K562 (cell line): ENCODE data around the gene IL4I1. TPM values are rescaled to one million over a fixed set of nuclear protein-coding genes. Genes with fewer than 3 reads are reported as not detected.
A peak's percentile ranks its signal among the peaks of the same experiment; 100 is the strongest.

Experiments used
- ATAC-seq: fragments of 200-7000 bp; cut with Tn5 transposase; 3 replicates; pipeline ENCODE4 v1.9.1; 2020; ENCODE audit warnings: moderate library complexity
- BruUV-seq: library from RNA; stranded (reverse); fragments of 400-500 nt; replicated peaks from 2 replicates; lab custom pipeline; 2021; lab: Mats Ljungman, UMichigan
- CTCF ChIA-PET: fragments of 300-600 bp; formaldehyde crosslinking; extraction: SDS; loops from one replicate; lab custom pipeline; 2021; ENCODE audit warnings: low intra/inter-chr PET ratio; lab: Yijun Ruan, JAX
- POLR2A ChIA-PET: fragments of 300-600, 350-650 bp; sonication (Branson Sonifier 250); formaldehyde crosslinking; extraction: SDS; loops from one replicate; lab custom pipeline; 2021; ENCODE audit warnings: antibody characterized with exemption, inconsistent platforms; lab: Yijun Ruan, JAX
- DNase-seq, 4 experiments: peaks; one replicate each; pipeline versions ENCODE4 v3.0.0 to v3.0.0-alpha.2; 2011 to 2018; ENCODE audit warnings: low spot score in 3 of 4, mixed read lengths in 3 of 4; ENCODE audit errors: extremely low read depth in 1 of 4
- FAIRE-seq: peaks from 2 replicates; lab custom pipeline; 2011; peaks lifted over from hg19 to GRCh38; lab: Jason Lieb, UNC
- H2AFZ ChIP-seq: 2 replicates; pipeline ENCODE4 v1.6.0; 2011; ENCODE audit warnings: low read depth, low read length, control low read depth, inconsistent platforms
- H3K27ac ChIP-seq: fragments of 200-600 bp; 3 replicates; pipeline ENCODE4 v1.8.0; 2011; ENCODE audit warnings: low read depth, mild to moderate bottlenecking, control low read depth, inconsistent platforms, low read length, moderate library complexity, mixed read lengths; ENCODE audit errors: extremely low read depth
- H3K27me3 ChIP-seq, 2 experiments: fragments of 300-600 bp in 1 of 2; 2 replicates in 1 of 2; 3 replicates in 1 of 2; pipeline versions ENCODE4 v1.6.0 to v1.8.0; 2011; ENCODE audit warnings: inconsistent platforms in 2 of 2, low read length in 2 of 2, mild to moderate bottlenecking in 1 of 2, mixed read lengths in 1 of 2, moderate library complexity in 1 of 2; ENCODE audit not compliant: control insufficient read depth in 2 of 2, insufficient read depth in 2 of 2
- H3K36me3 ChIP-seq: fragments of 300-600 bp; 3 replicates; pipeline ENCODE4 v1.8.0; 2011; ENCODE audit warnings: mild to moderate bottlenecking, low read length, inconsistent platforms; ENCODE audit not compliant: control insufficient read depth, insufficient read depth
- H3K4me1 ChIP-seq, 2 experiments: fragments of 200-600 bp in 1 of 2; replicated peaks in 1 of 2; 2 replicates in 1 of 2; 3 replicates in 1 of 2; pipeline versions ENCODE4 v1.5.1 to v1.8.0; 2011; ENCODE audit warnings: inconsistent platforms in 2 of 2, low read length in 2 of 2, mild to moderate bottlenecking in 1 of 2, mixed read lengths in 1 of 2, moderate library complexity in 1 of 2; ENCODE audit not compliant: control insufficient read depth in 2 of 2, insufficient read depth in 2 of 2
- H3K4me2 ChIP-seq: 2 replicates; pipeline ENCODE4 v1.6.1; 2011; ENCODE audit warnings: low read length, control low read depth, inconsistent platforms, mixed read lengths; ENCODE audit not compliant: insufficient read depth
- H3K4me3 ChIP-seq: fragments of 200-600 bp; sonication (generic), shearing (Covaris generic); 2 replicates; pipeline ENCODE4 v1.5.1; 2016; ENCODE audit warnings: control low read depth, inconsistent platforms
- H3K79me2 ChIP-seq: fragments of 200-600 bp; 3 replicates; pipeline ENCODE4 v1.8.0; 2011; ENCODE audit warnings: low read length, inconsistent platforms; ENCODE audit not compliant: control insufficient read depth, insufficient read depth
- H3K9ac ChIP-seq, 2 experiments: 2 replicates each; pipeline versions ENCODE4 v1.6.0 to v1.6.1; 2011; ENCODE audit warnings: low read depth in 2 of 2, low read length in 2 of 2, control low read depth in 1 of 2, inconsistent platforms in 1 of 2, mild to moderate bottlenecking in 1 of 2, mixed read lengths in 1 of 2; ENCODE audit not compliant: insufficient read depth in 1 of 2
- H3K9me1 ChIP-seq: one replicate; pipeline ENCODE4 v1.6.0; 2011; ENCODE audit warnings: inconsistent platforms, mild to moderate bottlenecking, low read length, moderate library complexity; ENCODE audit not compliant: control insufficient read depth, insufficient read depth
- H3K9me3 ChIP-seq: replicated peaks from 2 replicates; pipeline ENCODE4 v1.5.1; 2011; ENCODE audit warnings: low read depth, low read length, inconsistent platforms; ENCODE audit not compliant: control insufficient read depth, insufficient read depth
- H4K20me1 ChIP-seq: replicated peaks from 2 replicates; pipeline ENCODE4 v1.6.1; 2011; ENCODE audit warnings: low read length, inconsistent platforms, mixed read lengths; ENCODE audit not compliant: control insufficient read depth, insufficient read depth
- HEY1 ChIP-seq: fragments of 250-450 bp; sonication (Bioruptor Pico); IDR thresholded peaks from 2 replicates; pipeline ENCODE4 v1.5.0; 2020; ENCODE audit warnings: mild to moderate bottlenecking, moderate library complexity, borderline replicate concordance
- NR4A1 ChIP-seq, 2 experiments: fragments of 250-450 bp in 1 of 2; fragments of 450-650 bp in 1 of 2; sonication (Bioruptor Pico) in 1 of 2; IDR thresholded peaks; 2 replicates each; pipeline versions ENCODE4 v1.4.0 to v1.6.1; 2016 to 2020; ENCODE audit warnings: mild to moderate bottlenecking in 2 of 2, missing compliant biosample characterization in 1 of 2, missing genetic modification characterization in 1 of 2, moderate library complexity in 1 of 2
- SMARCE1 ChIP-seq: fragments of 450-650 bp; IDR thresholded peaks from 2 replicates; pipeline ENCODE4 v1.7.1; 2016; ENCODE audit warnings: mild to moderate bottlenecking
- TAF1 ChIP-seq: IDR thresholded peaks from 2 replicates; pipeline ENCODE4 v1.6.1; 2011; ENCODE audit warnings: mild to moderate bottlenecking, low read length, moderate library complexity; ENCODE audit not compliant: insufficient read depth, control insufficient read depth, severe bottlenecking; ENCODE audit errors: extremely low read depth
- ZNF217 ChIP-seq: sonication (generic); formaldehyde crosslinking; IDR thresholded peaks from 2 replicates; pipeline ENCODE4 v1.8.0; 2022; ENCODE audit warnings: mild to moderate bottlenecking, missing genetic modification reagents
- ZNF431 ChIP-seq: sonication (generic); formaldehyde crosslinking; IDR thresholded peaks from 2 replicates; pipeline ENCODE4 v1.8.0; 2022; ENCODE audit warnings: mild to moderate bottlenecking, missing genetic modification reagents
- ZNF583 ChIP-seq: fragments of 250-450 bp; sonication (Bioruptor Pico); IDR thresholded peaks from 2 replicates; pipeline ENCODE4 v1.4.0; 2020
- ZNF77 ChIP-seq: fragments of 250-450 bp; sonication (Bioruptor Pico); IDR thresholded peaks from 2 replicates; pipeline ENCODE4 v1.5.0; 2020
- WGBS: fragments of 100-300 bp; shearing (Covaris generic); methylation state at CpG from one replicate; pipeline ENCODE4 v1.1.6; 2016; ENCODE audit warnings: low coverage, mixed read lengths; ENCODE audit not compliant: insufficient coverage; ENCODE audit errors: missing lambda C conversion rate; 5-methylcytosine and 5-hydroxymethylcytosine counted together
- in situ Hi-C: fragments of 300-500 bp; cut with MboI; formaldehyde crosslinking; loops from 4 replicates; pipeline ENCODE4 v1.15.0; 2018; ENCODE audit warnings: inconsistent platforms, mixed read lengths
- intact Hi-C: fragments of 100-400 bp; cut with micrococcal nuclease; formaldehyde crosslinking; loops from 2 replicates; pipeline ENCODE4 v1.14.2; 2022
- polyA plus RNA-seq, 8 experiments: library from polyadenylated mRNA; depleted of rRNA in 4 of 8; stranded (reverse) in 5 of 8; unstranded in 3 of 8; fragments of >200 nt; fragmentation: Nextera tagmentation in 2 of 8; fragmentation: Illumina TruSeq in 1 of 8; extraction: Ambion mirVana in 2 of 8; extraction: Trizol in 1 of 8; gene quantifications; 2 replicates each; pipeline versions ENCODE4 v1.2.1 to v1.2.3, GENCODE V29; 2011 to 2014; ENCODE audit warnings: inconsistent platforms in 1 of 8, missing spikeins in 1 of 8
- total RNA-seq, 7 experiments: library from RNA; depleted of rRNA in 6 of 7; stranded (reverse); fragments of >200 nt in 6 of 7; fragmentation: Illumina TruSeq in 2 of 7; extraction: Trizol in 2 of 7; gene quantifications; 2 replicates each; pipeline versions ENCODE4 v1.2.1 to v1.2.3, GENCODE V29; 2011 to 2021; ENCODE audit warnings: low replicate concordance in 1 of 7
- TF ChIP-seq, protein P1 (sequence below): fragments of 250-450 bp; sonication (Bioruptor Pico); IDR thresholded peaks from 2 replicates; pipeline ENCODE4 v1.8.0; 2021; ENCODE audit warnings: moderate library complexity, mild to moderate bottlenecking, inconsistent platforms
- TF ChIP-seq, protein P2 (sequence below): fragments of 150-350 bp; conservative IDR thresholded peaks from 2 replicates; pipeline ENCODE4 v1.6.1; 2014; ENCODE audit warnings: low read length
- TF ChIP-seq, protein P3 (sequence below): IDR thresholded peaks from 3 replicates; pipeline ENCODE4 v1.6.1; 2011; ENCODE audit warnings: borderline replicate concordance, mild to moderate bottlenecking; ENCODE audit not compliant: insufficient read length, insufficient read depth
- TF ChIP-seq, protein P4 (sequence below): IDR thresholded peaks from 2 replicates; pipeline ENCODE4 v1.6.1; 2014; ENCODE audit warnings: antibody characterized with exemption

Gene IL4I1
- total and polyA plus RNA-seq, 9 of the 15 experiments (the other 6 are each of a cell fraction or from before 2014, with no cell fraction given): 0.06 to 0.95 (median 0.43) TPM; not detected in 2

DNA sequence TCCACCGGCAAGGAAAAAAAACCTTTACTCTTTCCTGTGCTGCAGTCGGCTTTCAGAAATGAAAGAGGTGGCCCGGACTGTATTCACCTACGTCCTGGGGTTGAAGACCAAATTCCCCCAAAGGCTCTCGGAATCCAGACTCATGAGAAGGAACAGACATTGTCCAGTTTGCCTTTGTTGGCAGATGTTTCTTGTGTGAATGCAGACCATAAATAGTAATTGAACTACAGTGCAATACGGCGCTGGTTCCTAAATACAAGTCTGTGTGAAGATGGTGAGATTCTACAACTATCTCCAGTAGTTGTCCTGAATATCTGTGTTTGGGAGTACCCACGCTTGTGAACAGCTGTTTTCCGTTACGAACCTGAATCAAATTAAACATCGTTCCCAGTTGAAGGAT is 57.0 kb downstream of the IL4I1 start:
- H3K4me2 ChIP-seq: no peak overlapping the region
- BruUV-seq: no TSS peak
- H3K9me3 ChIP-seq: no peaks in the 10 kb centered on the region
- H4K20me1 ChIP-seq: no peaks in the 10 kb centered on the region
- H3K79me2 ChIP-seq: no peaks in the 10 kb centered on the region
- POLR2A ChIA-PET: interaction anchor here (2.2 kb wide), 1 partner anchor 11 kb away, joined by 7 read pairs; no protein-coding TSS in a partner anchor
- no peak overlapping the region for H2AFZ ChIP-seq
- no peak for TF ChIP-seq SMARCE1
- no peak for TF ChIP-seq TAF1
- TF ChIP-seq, protein P1, sequence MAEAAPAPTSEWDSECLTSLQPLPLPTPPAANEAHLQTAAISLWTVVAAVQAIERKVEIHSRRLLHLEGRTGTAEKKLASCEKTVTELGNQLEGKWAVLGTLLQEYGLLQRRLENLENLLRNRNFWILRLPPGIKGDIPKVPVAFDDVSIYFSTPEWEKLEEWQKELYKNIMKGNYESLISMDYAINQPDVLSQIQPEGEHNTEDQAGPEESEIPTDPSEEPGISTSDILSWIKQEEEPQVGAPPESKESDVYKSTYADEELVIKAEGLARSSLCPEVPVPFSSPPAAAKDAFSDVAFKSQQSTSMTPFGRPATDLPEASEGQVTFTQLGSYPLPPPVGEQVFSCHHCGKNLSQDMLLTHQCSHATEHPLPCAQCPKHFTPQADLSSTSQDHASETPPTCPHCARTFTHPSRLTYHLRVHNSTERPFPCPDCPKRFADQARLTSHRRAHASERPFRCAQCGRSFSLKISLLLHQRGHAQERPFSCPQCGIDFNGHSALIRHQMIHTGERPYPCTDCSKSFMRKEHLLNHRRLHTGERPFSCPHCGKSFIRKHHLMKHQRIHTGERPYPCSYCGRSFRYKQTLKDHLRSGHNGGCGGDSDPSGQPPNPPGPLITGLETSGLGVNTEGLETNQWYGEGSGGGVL: no peak
- TF ChIP-seq HEY1 (CRISPR knock-in tag): no peak
- TF ChIP-seq, protein P2, sequence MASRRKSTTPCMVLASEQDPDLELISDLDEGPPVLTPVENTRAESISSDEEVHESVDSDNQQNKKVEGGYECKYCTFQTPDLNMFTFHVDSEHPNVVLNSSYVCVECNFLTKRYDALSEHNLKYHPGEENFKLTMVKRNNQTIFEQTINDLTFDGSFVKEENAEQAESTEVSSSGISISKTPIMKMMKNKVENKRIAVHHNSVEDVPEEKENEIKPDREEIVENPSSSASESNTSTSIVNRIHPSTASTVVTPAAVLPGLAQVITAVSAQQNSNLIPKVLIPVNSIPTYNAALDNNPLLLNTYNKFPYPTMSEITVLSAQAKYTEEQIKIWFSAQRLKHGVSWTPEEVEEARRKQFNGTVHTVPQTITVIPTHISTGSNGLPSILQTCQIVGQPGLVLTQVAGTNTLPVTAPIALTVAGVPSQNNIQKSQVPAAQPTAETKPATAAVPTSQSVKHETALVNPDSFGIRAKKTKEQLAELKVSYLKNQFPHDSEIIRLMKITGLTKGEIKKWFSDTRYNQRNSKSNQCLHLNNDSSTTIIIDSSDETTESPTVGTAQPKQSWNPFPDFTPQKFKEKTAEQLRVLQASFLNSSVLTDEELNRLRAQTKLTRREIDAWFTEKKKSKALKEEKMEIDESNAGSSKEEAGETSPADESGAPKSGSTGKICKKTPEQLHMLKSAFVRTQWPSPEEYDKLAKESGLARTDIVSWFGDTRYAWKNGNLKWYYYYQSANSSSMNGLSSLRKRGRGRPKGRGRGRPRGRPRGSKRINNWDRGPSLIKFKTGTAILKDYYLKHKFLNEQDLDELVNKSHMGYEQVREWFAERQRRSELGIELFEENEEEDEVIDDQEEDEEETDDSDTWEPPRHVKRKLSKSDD: no peak
- TF ChIP-seq, protein P3, sequence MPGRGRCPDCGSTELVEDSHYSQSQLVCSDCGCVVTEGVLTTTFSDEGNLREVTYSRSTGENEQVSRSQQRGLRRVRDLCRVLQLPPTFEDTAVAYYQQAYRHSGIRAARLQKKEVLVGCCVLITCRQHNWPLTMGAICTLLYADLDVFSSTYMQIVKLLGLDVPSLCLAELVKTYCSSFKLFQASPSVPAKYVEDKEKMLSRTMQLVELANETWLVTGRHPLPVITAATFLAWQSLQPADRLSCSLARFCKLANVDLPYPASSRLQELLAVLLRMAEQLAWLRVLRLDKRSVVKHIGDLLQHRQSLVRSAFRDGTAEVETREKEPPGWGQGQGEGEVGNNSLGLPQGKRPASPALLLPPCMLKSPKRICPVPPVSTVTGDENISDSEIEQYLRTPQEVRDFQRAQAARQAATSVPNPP: no peak
- no peak for TF ChIP-seq NR4A1 (CRISPR knock-in tag; IDR thresholded peaks at IDR 0.05)
- no peak for TF ChIP-seq NR4A1 (tag; IDR thresholded peaks at IDR 0.05)
- no peak for TF ChIP-seq ZNF217 (CRISPR knock-in tag)
- TF ChIP-seq ZNF431: no peak
- TF ChIP-seq, protein P4, sequence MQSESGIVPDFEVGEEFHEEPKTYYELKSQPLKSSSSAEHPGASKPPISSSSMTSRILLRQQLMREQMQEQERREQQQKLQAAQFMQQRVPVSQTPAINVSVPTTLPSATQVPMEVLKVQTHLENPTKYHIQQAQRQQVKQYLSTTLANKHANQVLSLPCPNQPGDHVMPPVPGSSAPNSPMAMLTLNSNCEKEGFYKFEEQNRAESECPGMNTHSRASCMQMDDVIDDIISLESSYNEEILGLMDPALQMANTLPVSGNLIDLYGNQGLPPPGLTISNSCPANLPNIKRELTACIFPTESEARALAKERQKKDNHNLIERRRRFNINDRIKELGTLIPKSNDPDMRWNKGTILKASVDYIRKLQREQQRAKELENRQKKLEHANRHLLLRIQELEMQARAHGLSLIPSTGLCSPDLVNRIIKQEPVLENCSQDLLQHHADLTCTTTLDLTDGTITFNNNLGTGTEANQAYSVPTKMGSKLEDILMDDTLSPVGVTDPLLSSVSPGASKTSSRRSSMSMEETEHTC: no peak
- no peak for TF ChIP-seq ZNF77 (CRISPR knock-in tag)
- no peak for TF ChIP-seq ZNF583
- TF ChIP-seq, all 486 proteins: peak for 0
- FAIRE-seq (peak; percentile 11), DNase-seq (no peak), ATAC-seq (no peak)
- Histone ChIP-seq H3K4me3 (no peak overlapping the region), H3K27ac (no peak overlapping the region), H3K9me1 (peaks cover 2% of the 10 kb centered on the region), H3K27me3 (no peaks in the 10 kb centered on the region), H3K9ac (no peak overlapping the region), H3K4me1 (peaks cover 0 to 23% of the 10 kb centered on the region in 2 experiments; a peak in 2 of 5 replicates), H3K36me3 (peaks cover 62% of the 10 kb centered on the region)
- in situ Hi-C loops (no loop called here), intact Hi-C loops (no loop called here)
- CTCF ChIA-PET: no interaction called here
- 92% methylated on average over 11 of the region's 11 CpGs for WGBS
